ENCODE results near the gene UPB1. TPM values are rescaled to one million over a fixed set of nuclear protein-coding genes. Genes with fewer than 3 reads are reported as not detected.

Gene UPB1
- 0.17 TPM in 1 of 2 replicates, not detected in the other for total RNA-seq

GRCh38 chr22:24494528-24495364 is at the start of gene UPB1:
Gene UPB1 (plus strand): TSS chr22:24495332. CDS start chr22:24495404, 72 bp downstream.
- DNase-seq, result no peak

- DNase-seq, result no peak
These were observed 49.5 kb upstream of the UPB1 start for GRCh38 chr22:24445481-24446259.

- DNase-seq, result no peak
These were observed 48.9 kb upstream of the UPB1 start for GRCh38 chr22:24446260-24446611.

- DNase-seq, result peak; percentile 61
These were observed 44.5 kb upstream of the UPB1 start for GRCh38 chr22:24450610-24451009.

GRCh38 chr22:24451162-24451561 is 44.0 kb upstream of the UPB1 start:
- no peak for DNase-seq

- no peak for DNase-seq
These were observed 41.3 kb upstream of the UPB1 start for GRCh38 chr22:24453853-24454252.

- DNase-seq, result no peak
These were observed 40.1 kb upstream of the UPB1 start for GRCh38 chr22:24455039-24455438.

- peak; percentile 54 for DNase-seq
These were observed 39.2 kb upstream of the UPB1 start for GRCh38 chr22:24455751-24456426.

- no peak for DNase-seq
These were observed 37.2 kb upstream of the UPB1 start for GRCh38 chr22:24457894-24458420.

- DNase-seq, result peak; percentile 31
These were observed 35.2 kb upstream of the UPB1 start for GRCh38 chr22:24459911-24460310.

- no peak for DNase-seq
These were observed 34.6 kb upstream of the UPB1 start for GRCh38 chr22:24460418-24461089.

- DNase-seq, result no peak
These were observed 31.9 kb upstream of the UPB1 start for GRCh38 chr22:24463071-24463760.

GRCh38 chr22:24465566-24465965 is 29.6 kb upstream of the UPB1 start:
- DNase-seq, result peak; percentile 74

- DNase-seq, result no peak
These were observed 29.2 kb upstream of the UPB1 start for GRCh38 chr22:24465975-24466374.

GRCh38 chr22:24466716-24467328 is 28.3 kb upstream of the UPB1 start:
- DNase-seq, result peak; percentile 88

- no peak for DNase-seq
These were observed 27.8 kb upstream of the UPB1 start for GRCh38 chr22:24467340-24467739.

- DNase-seq, result peak; percentile 28
These were observed 23.6 kb upstream of the UPB1 start for GRCh38 chr22:24471570-24471969.

- no peak for DNase-seq
These were observed 21.8 kb upstream of the UPB1 start for GRCh38 chr22:24473284-24473683.

GRCh38 chr22:24474221-24474620 is 20.9 kb upstream of the UPB1 start:
- peak; percentile 71 for DNase-seq

- DNase-seq, result no peak
These were observed 20.4 kb upstream of the UPB1 start for GRCh38 chr22:24474649-24475255.

- DNase-seq, result no peak
These were observed 13.5 kb upstream of the UPB1 start for GRCh38 chr22:24481641-24482040.
